HepG2 (cell line): ENCODE data around the gene MED20. TPM values are rescaled to one million over a fixed set of nuclear protein-coding genes. Genes with fewer than 3 reads are reported as not detected.

ENCODE experiments used
- KLF13 ChIP-seq: sonication (generic); formaldehyde crosslinking; IDR thresholded peaks from 2 replicates; pipeline ENCODE4 v1.4.0; 2020; ENCODE audit warnings: mild to moderate bottlenecking, missing genetic modification reagents
- SKI ChIP-seq: fragments of 450-650 bp; IDR thresholded peaks from one replicate; pipeline ENCODE4 v1.6.1; 2018; ENCODE audit warnings: mild to moderate bottlenecking; ENCODE audit not compliant: partially characterized antibody
- SRF ChIP-seq: IDR thresholded peaks from 2 replicates; pipeline ENCODE4 v1.6.1; 2011; ENCODE audit warnings: mild to moderate bottlenecking, low read depth, low read length, moderate library complexity
- TEAD3 ChIP-seq: optimal IDR thresholded peaks from 2 replicates; pipeline ENCODE3; 2016; ENCODE audit warnings: borderline replicate concordance
- ZNF660 ChIP-seq: sonication (generic); formaldehyde crosslinking; IDR thresholded peaks from 2 replicates; pipeline ENCODE4 v1.5.1; 2020; ENCODE audit warnings: mild to moderate bottlenecking, low read depth, missing genetic modification reagents, borderline replicate concordance
- ZNF75D ChIP-seq: sonication (generic); formaldehyde crosslinking; IDR thresholded peaks from 2 replicates; pipeline ENCODE4 v1.8.1; 2023; ENCODE audit warnings: missing genetic modification reagents, mild to moderate bottlenecking, borderline replicate concordance
- polyA plus RNA-seq, 8 experiments: library from polyadenylated mRNA; depleted of rRNA in 3 of 8; stranded (reverse) in 7 of 8; unstranded in 1 of 8; fragments of >200 nt; fragmentation: Illumina TruSeq in 4 of 8; extraction: Trizol in 4 of 8; gene quantifications; 2 replicates each; pipeline versions ENCODE4 v1.2.1 to v1.2.3, GENCODE V29; 2011 to 2016; ENCODE audit warnings: low read depth in 4 of 8, missing spikeins in 1 of 8, mixed read lengths in 1 of 8; ENCODE audit not compliant: insufficient read depth in 1 of 8
- total RNA-seq, 5 experiments: library from RNA; depleted of rRNA; stranded (reverse); fragments of >200 nt; fragmentation: Illumina TruSeq; extraction: Trizol; gene quantifications; 2 replicates each; pipeline ENCODE4 v1.2.3, GENCODE V29; 2016; ENCODE audit warnings: low read depth in 1 of 5
- TF ChIP-seq, protein P1 (sequence below): sonication (generic); formaldehyde crosslinking; IDR thresholded peaks from 2 replicates; pipeline ENCODE4 v1.5.0; 2020; ENCODE audit warnings: mild to moderate bottlenecking, low read depth, missing genetic modification reagents, borderline replicate concordance
- TF ChIP-seq, protein P2 (sequence below): IDR thresholded peaks from 2 replicates; pipeline ENCODE4 v1.6.1; 2012; ENCODE audit warnings: low read length, improper control_type of control experiment
- TF ChIP-seq, protein P3 (sequence below): sonication (generic); formaldehyde crosslinking; IDR thresholded peaks from 2 replicates; pipeline ENCODE4 v1.4.0; 2020; ENCODE audit warnings: missing genetic modification reagents
- TF ChIP-seq, protein P4 (sequence below): sonication (generic); formaldehyde crosslinking; IDR thresholded peaks from one replicate; pipeline ENCODE4 v1.5.1; 2020; ENCODE audit warnings: mild to moderate bottlenecking, missing genetic modification reagents; ENCODE audit errors: not compliant biosample characterization
- TF ChIP-seq, protein P5 (sequence below): sonication (generic); formaldehyde crosslinking; IDR thresholded peaks from 2 replicates; pipeline ENCODE4 v1.8.0; 2022; ENCODE audit warnings: missing genetic modification reagents, mild to moderate bottlenecking, borderline replicate concordance
- TF ChIP-seq, protein P6 (sequence below): sonication (generic); formaldehyde crosslinking; IDR thresholded peaks from 2 replicates; pipeline ENCODE4 v1.5.0; 2020; ENCODE audit warnings: missing genetic modification reagents

Gene MED20
- total and polyA plus RNA-seq, 2 of the 13 experiments (the other 11 are each of a cell fraction or from before 2014, with no cell fraction given): 28.1 to 41.1 TPM

DNA sequence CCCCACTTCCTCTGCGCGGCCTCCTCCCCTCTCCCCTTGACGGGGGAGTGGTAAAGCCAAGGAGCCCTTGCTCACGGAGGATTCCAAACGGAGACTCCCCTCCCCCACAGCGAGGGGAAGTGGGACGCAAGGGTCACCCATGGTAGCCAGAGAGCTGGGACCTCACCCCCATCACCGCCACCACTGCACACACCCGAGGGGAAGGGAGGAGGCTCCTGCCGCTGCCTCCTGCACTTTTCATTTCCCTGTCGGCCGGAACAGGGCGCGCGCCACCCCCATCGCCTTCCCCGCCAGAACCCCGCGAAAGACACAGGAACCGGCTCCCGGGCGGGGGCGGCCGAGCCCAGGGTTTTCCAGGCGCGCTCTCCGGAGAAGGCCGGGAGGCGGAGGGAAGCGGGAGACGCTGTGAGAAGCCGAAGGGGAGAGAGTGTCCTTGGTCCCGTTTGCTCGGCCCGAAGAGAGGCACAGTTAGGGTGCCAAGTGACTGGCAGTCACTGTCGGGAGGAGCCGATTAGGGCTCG lies 19.9 kb upstream of the MED20 start (continued):
- TF ChIP-seq, protein P1, sequence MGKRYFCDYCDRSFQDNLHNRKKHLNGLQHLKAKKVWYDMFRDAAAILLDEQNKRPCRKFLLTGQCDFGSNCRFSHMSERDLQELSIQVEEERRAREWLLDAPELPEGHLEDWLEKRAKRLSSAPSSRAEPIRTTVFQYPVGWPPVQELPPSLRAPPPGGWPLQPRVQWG: no peak
- TF ChIP-seq ZNF660: no peak
- TF ChIP-seq ZNF75D (CRISPR knock-in tag): no peak
- TF ChIP-seq, protein P2, sequence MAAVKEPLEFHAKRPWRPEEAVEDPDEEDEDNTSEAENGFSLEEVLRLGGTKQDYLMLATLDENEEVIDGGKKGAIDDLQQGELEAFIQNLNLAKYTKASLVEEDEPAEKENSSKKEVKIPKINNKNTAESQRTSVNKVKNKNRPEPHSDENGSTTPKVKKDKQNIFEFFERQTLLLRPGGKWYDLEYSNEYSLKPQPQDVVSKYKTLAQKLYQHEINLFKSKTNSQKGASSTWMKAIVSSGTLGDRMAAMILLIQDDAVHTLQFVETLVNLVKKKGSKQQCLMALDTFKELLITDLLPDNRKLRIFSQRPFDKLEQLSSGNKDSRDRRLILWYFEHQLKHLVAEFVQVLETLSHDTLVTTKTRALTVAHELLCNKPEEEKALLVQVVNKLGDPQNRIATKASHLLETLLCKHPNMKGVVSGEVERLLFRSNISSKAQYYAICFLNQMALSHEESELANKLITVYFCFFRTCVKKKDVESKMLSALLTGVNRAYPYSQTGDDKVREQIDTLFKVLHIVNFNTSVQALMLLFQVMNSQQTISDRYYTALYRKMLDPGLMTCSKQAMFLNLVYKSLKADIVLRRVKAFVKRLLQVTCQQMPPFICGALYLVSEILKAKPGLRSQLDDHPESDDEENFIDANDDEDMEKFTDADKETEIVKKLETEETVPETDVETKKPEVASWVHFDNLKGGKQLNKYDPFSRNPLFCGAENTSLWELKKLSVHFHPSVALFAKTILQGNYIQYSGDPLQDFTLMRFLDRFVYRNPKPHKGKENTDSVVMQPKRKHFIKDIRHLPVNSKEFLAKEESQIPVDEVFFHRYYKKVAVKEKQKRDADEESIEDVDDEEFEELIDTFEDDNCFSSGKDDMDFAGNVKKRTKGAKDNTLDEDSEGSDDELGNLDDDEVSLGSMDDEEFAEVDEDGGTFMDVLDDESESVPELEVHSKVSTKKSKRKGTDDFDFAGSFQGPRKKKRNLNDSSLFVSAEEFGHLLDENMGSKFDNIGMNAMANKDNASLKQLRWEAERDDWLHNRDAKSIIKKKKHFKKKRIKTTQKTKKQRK: no peak
- TF ChIP-seq, protein P3, sequence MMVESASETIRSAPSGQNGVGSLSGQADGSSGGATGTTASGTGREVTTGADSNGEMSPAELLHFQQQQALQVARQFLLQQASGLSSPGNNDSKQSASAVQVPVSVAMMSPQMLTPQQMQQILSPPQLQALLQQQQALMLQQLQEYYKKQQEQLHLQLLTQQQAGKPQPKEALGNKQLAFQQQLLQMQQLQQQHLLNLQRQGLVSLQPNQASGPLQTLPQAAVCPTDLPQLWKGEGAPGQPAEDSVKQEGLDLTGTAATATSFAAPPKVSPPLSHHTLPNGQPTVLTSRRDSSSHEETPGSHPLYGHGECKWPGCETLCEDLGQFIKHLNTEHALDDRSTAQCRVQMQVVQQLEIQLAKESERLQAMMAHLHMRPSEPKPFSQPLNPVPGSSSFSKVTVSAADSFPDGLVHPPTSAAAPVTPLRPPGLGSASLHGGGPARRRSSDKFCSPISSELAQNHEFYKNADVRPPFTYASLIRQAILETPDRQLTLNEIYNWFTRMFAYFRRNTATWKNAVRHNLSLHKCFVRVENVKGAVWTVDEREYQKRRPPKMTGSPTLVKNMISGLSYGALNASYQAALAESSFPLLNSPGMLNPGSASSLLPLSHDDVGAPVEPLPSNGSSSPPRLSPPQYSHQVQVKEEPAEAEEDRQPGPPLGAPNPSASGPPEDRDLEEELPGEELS (CRISPR knock-in tag): no peak
- no peak for TF ChIP-seq SRF
- TF ChIP-seq, protein P4, sequence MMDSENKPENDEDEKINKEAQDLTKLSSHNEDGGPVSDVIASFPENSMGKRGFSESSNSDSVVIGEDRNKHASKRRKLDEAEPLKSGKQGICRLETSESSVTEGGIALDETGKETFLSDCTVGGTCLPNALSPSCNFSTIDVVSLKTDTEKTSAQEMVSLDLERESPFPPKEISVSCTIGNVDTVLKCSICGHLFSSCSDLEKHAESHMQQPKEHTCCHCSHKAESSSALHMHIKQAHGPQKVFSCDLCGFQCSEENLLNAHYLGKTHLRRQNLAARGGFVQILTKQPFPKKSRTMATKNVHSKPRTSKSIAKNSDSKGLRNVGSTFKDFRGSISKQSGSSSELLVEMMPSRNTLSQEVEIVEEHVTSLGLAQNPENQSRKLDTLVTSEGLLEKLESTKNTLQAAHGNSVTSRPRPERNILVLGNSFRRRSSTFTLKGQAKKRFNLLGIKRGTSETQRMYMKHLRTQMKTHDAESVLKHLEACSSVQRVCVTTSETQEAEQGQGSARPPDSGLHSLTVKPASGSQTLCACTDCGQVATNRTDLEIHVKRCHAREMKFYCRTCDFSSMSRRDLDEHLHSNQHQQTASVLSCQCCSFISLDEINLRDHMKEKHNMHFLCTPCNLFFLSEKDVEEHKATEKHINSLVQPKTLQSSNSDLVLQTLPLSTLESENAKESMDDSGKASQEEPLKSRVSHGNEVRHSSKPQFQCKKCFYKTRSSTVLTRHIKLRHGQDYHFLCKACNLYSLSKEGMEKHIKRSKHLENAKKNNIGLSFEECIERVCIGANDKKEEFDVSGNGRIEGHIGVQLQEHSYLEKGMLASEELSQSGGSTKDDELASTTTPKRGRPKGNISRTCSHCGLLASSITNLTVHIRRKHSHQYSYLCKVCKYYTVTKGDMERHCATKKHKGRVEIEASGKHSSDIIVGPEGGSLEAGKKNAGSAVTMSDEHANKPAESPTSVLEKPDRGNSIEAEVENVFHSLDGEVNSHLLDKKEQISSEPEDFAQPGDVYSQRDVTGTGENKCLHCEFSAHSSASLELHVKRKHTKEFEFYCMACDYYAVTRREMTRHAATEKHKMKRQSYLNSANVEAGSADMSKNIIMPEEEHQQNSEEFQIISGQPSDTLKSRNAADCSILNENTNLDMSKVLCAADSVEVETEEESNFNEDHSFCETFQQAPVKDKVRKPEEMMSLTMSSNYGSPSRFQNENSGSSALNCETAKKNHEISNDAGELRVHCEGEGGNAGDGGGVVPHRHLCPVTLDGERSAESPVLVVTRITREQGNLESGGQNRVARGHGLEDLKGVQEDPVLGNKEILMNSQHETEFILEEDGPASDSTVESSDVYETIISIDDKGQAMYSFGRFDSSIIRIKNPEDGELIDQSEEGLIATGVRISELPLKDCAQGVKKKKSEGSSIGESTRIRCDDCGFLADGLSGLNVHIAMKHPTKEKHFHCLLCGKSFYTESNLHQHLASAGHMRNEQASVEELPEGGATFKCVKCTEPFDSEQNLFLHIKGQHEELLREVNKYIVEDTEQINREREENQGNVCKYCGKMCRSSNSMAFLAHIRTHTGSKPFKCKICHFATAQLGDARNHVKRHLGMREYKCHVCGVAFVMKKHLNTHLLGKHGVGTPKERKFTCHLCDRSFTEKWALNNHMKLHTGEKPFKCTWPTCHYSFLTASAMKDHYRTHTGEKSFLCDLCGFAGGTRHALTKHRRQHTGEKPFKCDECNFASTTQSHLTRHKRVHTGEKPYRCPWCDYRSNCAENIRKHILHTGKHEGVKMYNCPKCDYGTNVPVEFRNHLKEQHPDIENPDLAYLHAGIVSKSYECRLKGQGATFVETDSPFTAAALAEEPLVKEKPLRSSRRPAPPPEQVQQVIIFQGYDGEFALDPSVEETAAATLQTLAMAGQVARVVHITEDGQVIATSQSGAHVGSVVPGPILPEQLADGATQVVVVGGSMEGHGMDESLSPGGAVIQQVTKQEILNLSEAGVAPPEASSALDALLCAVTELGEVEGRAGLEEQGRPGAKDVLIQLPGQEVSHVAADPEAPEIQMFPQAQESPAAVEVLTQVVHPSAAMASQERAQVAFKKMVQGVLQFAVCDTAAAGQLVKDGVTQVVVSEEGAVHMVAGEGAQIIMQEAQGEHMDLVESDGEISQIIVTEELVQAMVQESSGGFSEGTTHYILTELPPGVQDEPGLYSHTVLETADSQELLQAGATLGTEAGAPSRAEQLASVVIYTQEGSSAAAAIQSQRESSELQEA (CRISPR knock-in tag): peak; percentile 50
- TF ChIP-seq KLF13 (CRISPR knock-in tag): no peak
- TF ChIP-seq, protein P5, sequence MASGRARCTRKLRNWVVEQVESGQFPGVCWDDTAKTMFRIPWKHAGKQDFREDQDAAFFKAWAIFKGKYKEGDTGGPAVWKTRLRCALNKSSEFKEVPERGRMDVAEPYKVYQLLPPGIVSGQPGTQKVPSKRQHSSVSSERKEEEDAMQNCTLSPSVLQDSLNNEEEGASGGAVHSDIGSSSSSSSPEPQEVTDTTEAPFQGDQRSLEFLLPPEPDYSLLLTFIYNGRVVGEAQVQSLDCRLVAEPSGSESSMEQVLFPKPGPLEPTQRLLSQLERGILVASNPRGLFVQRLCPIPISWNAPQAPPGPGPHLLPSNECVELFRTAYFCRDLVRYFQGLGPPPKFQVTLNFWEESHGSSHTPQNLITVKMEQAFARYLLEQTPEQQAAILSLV (CRISPR knock-in tag): 0 out of 2 replicates have a peak, but pooled peaks have one; percentile 7
- TF ChIP-seq SKI: no peak
- TF ChIP-seq TEAD3 (CRISPR knock-in tag): no peak
- TF ChIP-seq, protein P6, sequence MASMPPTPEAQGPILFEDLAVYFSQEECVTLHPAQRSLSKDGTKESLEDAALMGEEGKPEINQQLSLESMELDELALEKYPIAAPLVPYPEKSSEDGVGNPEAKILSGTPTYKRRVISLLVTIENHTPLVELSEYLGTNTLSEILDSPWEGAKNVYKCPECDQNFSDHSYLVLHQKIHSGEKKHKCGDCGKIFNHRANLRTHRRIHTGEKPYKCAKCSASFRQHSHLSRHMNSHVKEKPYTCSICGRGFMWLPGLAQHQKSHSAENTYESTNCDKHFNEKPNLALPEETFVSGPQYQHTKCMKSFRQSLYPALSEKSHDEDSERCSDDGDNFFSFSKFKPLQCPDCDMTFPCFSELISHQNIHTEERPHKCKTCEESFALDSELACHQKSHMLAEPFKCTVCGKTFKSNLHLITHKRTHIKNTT (CRISPR knock-in tag): no peak
